ENCODE results near the gene DAZAP1.

Gene DAZAP1

DNA sequence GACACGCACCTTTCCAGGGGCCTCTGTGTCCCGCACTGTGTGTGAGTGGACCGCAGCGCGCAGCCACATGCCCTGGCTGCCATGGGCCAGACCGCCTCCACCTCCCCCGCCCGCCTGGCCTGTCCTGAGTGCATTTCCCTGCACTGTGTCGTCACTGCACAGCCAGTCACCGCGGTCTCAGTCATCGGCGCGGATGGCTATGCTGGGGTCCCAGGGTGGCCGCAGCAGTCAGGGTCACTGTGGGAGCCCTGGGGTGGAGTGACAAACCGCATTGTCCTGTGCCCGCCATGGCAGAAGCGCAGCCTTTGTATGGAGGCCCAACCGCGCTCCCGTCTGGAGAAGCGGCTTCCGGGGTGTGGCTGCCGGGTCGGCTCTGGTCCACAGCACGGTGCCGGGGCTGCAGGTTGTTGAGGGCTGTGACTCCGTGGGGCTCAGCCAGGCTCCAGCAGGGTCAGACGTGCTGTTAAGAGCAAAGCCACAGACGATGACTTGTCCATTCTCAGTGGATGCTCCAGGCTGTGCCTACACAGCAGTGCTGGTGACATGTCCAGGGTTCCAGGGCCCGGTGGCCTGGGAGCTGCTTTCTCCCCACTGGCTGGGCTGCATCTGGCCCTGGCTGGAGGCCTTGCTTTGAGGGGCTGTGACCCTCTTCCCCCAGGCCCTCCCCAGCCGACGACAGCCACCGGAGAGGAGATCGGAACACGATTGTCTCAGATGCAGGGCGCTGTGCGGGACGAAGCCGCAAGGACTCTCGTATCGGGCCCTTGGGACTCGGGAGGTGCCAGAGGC, 30.0 kb upstream of the DAZAP1 start:
- in situ Hi-C loops (cut with HindIII; ENCODE audit: low sequenced_read_pairs): no loop called here

GRCh38 chr19:1377965-1378785, 29.2 kb upstream of the DAZAP1 start:
- in situ Hi-C loops (cut with HindIII; ENCODE audit: low sequenced_read_pairs): no loop called here

GRCh38 chr19:1379126-1379905, 28.1 kb upstream of the DAZAP1 start:
- in situ Hi-C loops (cut with HindIII; ENCODE audit: low sequenced_read_pairs): no loop called here

- in situ Hi-C loops (cut with HindIII; ENCODE audit: low sequenced_read_pairs): no loop called here
These were observed 27.4 kb upstream of the DAZAP1 start for GRCh38 chr19:1379961-1380489.

GRCh38 chr19:1382250-1382649, 25.1 kb upstream of the DAZAP1 start:
- in situ Hi-C loops (cut with HindIII; ENCODE audit: low sequenced_read_pairs): no loop called here

DNA sequence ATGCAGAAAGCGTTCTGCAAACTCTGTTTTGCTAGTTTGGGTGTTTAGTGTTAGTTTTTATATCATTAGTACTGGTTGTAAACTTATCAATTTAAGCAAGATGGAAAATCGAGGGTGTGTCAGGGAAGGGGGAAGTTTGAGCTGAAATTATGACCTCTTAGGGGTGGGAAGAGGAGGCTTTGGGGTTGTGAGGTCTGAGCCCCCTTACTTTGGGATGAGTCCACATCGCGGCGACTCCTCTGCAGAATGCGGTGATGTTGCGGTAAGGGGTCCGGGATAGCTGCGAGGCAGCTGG, 24.4 kb upstream of the DAZAP1 start:
- in situ Hi-C loops (cut with HindIII; ENCODE audit: low sequenced_read_pairs): no loop called here

GRCh38 chr19:1383312-1384084, 23.9 kb upstream of the DAZAP1 start, which contains the start of gene NDUFS7:
TSS of gene NDUFS7 (plus strand) at chr19:1383907. CDS start at chr19:1383927, 20 bp downstream.
- in situ Hi-C loops (cut with HindIII; ENCODE audit: low sequenced_read_pairs): no loop called here

- in situ Hi-C loops (cut with HindIII; ENCODE audit: low sequenced_read_pairs): no loop called here
These were observed 23.3 kb upstream of the DAZAP1 start for GRCh38 chr19:1384085-1384462.

DNA sequence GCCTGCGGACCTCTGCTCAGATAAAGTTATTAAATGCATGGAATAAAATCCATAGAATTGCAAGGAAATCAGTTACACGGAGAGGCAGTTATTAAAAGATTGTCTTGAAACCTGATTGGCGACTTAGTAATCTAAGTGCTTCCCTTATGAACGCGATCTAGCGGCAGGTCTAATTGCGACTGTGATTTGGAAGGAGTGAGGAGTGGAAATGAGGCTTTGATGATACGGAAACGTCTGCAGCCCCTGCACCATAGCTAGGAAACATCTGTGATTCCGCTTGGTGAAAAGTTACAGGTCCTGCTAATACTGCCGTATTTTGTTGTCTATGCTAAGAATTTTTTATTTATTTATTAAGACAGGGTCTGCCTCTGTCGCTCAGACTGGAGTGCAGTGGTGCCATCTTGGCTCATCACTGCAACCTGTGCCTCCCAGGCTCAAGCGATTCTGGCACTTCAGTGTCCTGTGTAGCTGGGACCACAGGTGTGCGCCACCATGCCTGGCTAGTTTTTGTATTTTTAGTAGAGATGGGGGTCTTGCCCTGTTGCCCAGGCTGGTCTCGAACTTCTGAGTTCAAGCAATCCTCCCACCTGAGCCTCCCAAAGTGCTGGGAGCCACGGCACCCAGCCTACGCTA, 22.8 kb upstream of the DAZAP1 start:
- in situ Hi-C loops (cut with HindIII; ENCODE audit: low sequenced_read_pairs): no loop called here

DNA sequence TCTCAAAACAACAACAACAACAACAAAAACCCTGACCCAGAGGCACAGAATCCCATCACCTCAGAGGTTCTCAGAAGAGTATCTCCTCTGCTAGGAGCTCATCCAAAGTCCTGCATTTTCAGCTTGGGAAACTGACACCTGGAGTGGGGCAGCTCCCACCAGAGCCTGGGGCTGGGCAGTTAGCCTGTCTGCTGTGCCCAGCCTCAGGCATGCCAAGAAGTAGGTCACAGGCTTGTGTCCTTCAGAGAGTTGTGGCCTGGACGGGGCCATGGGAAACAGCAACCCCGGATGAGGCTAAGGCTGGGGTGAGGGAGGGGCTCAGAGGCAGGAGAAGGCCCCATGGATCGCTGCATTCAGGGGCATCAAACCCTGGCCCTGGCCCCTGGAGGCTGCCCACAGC, 21.6 kb upstream of the DAZAP1 start:
- in situ Hi-C loops (cut with HindIII; ENCODE audit: low sequenced_read_pairs): no loop called here

DNA sequence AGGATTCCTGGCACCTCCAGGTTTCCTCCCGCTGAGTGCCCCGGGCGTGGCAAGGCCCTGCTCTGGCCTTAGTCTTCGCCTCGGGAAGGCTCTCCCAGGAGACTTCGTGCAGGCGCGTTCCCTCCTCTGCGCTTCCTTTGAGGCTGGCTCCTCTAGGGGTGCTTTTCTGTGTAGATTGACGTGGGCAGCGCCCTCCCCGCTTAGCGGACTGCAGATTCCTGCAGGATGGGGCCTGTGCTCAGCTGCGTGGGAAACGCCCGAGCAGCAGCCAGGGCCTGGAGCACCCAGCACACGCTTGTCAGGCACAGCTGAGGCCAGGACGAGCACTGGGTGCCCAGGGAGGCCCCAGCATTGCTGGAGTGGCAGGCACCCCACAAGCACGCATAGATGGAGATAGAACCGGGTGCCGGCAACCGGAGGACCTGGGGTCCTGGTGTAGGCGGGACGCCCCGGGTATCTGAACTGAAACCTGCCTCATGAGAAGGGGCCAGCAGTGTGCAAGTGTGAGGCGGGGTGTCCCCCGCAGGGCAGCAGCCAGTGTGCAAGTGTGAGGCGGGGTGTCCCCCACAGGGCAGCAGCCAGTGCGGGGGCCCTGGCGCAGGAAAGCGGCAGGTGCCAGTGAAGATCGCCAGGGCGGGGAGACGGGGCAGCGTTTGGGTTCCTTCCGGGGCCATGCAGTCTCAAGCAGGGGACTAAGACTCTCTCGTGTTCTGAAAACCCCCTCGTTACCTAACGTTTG, 20.3 kb upstream of the DAZAP1 start:
- in situ Hi-C loops (cut with HindIII; ENCODE audit: low sequenced_read_pairs): no loop called here

DNA sequence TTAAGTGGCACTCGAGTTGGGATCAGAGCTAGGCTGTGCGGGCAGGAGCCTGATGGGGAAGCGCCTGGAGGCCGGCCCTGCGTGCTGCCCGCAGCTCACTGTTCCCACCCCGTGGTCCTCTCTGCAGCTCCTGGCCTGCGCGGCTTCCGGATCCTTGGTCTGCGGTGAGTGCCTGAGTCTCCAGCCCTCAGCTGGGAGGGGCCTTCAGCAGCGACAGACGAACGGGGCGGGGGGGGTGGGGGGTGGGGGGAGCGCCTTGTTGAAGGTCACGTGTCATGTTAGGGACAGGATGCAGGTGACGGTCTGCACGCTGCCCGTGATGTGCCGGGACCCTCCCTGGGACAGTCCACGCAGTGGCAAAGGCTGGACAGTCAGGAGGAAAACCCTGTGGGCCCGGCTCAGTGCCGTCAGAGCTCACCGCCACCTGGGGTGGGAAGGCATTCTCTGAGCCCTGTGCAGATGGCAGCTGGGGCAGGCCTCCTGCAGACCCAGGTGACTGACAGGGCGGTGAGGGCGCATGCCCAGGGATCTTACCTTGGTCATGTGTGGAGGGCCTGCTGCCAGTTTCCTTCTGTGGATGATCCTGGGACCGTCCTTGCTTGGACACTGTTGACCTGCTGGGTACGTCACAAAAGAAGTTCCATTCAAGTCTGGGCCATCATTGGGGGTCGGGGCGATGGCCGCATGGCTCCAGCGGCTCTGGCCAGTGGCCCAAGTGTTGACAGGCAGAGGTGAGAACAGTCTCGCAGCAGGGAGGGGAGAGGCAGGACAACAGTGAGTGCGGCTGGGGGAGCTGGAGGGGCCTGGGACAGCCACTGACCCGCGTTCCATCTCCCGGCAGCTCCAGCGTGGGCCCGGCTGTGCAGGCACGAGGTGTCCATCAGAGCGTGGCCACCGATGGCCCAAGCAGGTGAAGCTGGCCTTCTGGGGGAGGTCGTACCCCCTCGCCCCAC, 19.4 kb upstream of the DAZAP1 start:
- in situ Hi-C loops (cut with HindIII; ENCODE audit: low sequenced_read_pairs): no loop called here

DNA sequence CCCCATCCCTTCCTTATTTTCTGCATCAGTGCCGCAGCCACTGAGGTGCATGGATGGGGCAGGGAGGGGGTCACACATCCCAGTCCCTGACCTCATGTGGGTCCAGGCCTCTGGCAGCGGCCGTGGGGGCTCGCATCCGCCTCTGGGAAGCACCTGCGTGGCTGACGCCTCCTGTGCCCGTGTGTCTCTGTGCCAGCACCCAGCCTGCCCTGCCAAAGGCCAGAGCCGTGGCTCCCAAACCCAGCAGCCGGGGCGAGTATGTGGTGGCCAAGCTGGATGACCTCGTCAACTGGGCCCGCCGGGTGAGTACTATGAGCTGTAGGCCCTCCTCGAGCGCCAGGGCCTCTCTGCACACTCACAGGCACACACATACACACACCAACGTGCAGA, 18.8 kb upstream of the DAZAP1 start:
- in situ Hi-C loops (cut with HindIII; ENCODE audit: low sequenced_read_pairs): no loop called here

GRCh38 chr19:1389033-1389940, 18.1 kb upstream of the DAZAP1 start:
- in situ Hi-C loops (cut with HindIII; ENCODE audit: low sequenced_read_pairs): no loop called here

- in situ Hi-C loops (cut with HindIII; ENCODE audit: low sequenced_read_pairs): no loop called here
These were observed 16.4 kb upstream of the DAZAP1 start for GRCh38 chr19:1390890-1391423.

GRCh38 chr19:1392407-1392806, 15.0 kb upstream of the DAZAP1 start:
- in situ Hi-C loops (cut with HindIII; ENCODE audit: low sequenced_read_pairs): no loop called here

DNA sequence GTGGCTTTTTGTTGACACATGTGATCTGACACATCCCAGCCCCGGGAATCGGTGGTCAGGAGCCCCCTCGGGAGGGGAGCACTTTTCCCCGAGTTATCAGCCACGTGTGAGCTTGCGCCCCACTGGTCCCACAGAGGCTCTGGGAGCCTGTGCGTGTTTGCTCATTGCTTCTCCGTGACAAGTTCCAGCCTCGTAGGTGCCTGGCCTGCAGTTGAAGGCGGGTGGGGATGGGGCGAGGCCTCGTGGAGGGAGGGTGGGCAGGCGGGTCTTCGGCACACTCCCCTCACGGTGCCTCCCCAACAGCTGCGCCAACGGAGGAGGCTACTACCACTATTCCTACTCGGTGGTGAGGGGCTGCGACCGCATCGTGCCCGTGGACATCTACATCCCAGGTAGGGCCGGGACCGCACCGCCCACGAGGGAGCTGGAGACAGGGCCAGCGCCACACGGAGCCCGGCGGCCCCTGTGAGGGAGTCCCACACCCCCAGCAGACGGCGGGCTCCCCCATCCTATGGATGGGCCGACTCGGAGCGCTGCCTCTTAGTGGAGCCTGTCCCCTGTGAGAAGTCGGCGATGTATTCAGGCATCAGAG, 14.4 kb upstream of the DAZAP1 start:
- in situ Hi-C loops (cut with HindIII; ENCODE audit: low sequenced_read_pairs): no loop called here
